GM23338 (cell line): ENCODE measurements around the gene RTEL1. TPM values are rescaled to one million over a fixed set of nuclear protein-coding genes. Genes with fewer than 3 reads are reported as not detected.
"Not testable (repeated sequence)": the region's sequence is repeated elsewhere in the genome, so short reads cannot be mapped to it uniquely, and the experiment has no call there.

Experiments used
- ATAC-seq: fragments of 200-7000 bp; cut with Tn5 transposase; 3 replicates; pipeline ENCODE4 v1.9.1; 2020
- DNase-seq: peaks from one replicate; pipeline ENCODE4 v3.0.0-alpha.2; 2015; ENCODE audit warnings: low spot score
- H2AFZ ChIP-seq: fragments of 200-600 bp; sonication (generic); 2 replicates; pipeline ENCODE4 v1.8.0; 2016; ENCODE audit warnings: antibody characterized with exemption, mild to moderate bottlenecking, moderate library complexity
- H3F3A ChIP-seq: fragments of 200-600 bp; sonication (generic); replicated peaks from 2 replicates; pipeline ENCODE4 v1.8.0; 2017; ENCODE audit warnings: antibody characterized with exemption, mixed run types, low read depth
- H3K27ac ChIP-seq: fragments of 200-600 bp; sonication (generic); 2 replicates; pipeline ENCODE4 v1.6.1; 2016; ENCODE audit warnings: low read depth
- H3K27me3 ChIP-seq: fragments of 200-600 bp; sonication (generic); 2 replicates; pipeline ENCODE4 v1.8.0; 2016; ENCODE audit warnings: mild to moderate bottlenecking, mixed run types, moderate library complexity; ENCODE audit not compliant: insufficient read depth
- H3K36me3 ChIP-seq: fragments of 200-600 bp; sonication (generic); 2 replicates; pipeline ENCODE4 v1.8.0; 2016; ENCODE audit warnings: mild to moderate bottlenecking; ENCODE audit not compliant: insufficient read depth
- H3K4me1 ChIP-seq: fragments of 200-600 bp; sonication (generic); 2 replicates; pipeline ENCODE4 v1.8.0; 2016; ENCODE audit warnings: mild to moderate bottlenecking, moderate library complexity; ENCODE audit not compliant: insufficient read depth
- H3K4me2 ChIP-seq: fragments of 200-600 bp; sonication (generic); 2 replicates; pipeline ENCODE4 v1.7.1; 2017; ENCODE audit warnings: mixed run types
- H3K4me3 ChIP-seq: fragments of 200-600 bp; sonication (generic); 2 replicates; pipeline ENCODE4 v1.6.1; 2016; ENCODE audit warnings: mixed run types
- H3K79me2 ChIP-seq: fragments of 200-600 bp; sonication (generic); replicated peaks from 2 replicates; pipeline ENCODE4 v1.8.0; 2017; ENCODE audit warnings: mild to moderate bottlenecking; ENCODE audit not compliant: insufficient read depth
- H3K9me2 ChIP-seq: fragments of 200-600 bp; sonication (generic); 2 replicates; pipeline ENCODE4 v1.8.0; 2017; ENCODE audit not compliant: insufficient read depth
- H4K20me1 ChIP-seq: fragments of 200-600 bp; sonication (generic); replicated peaks from 2 replicates; pipeline ENCODE4 v1.8.0; 2017; ENCODE audit warnings: mild to moderate bottlenecking; ENCODE audit not compliant: insufficient read depth
- H3K27ac Mint-ChIP-seq: 2 replicates; pipeline ENCODE4 v1.8.0; 2020; ENCODE audit warnings: inconsistent platforms, mild to moderate bottlenecking, moderate library complexity, mixed read lengths
- H3K27me3 Mint-ChIP-seq: 3 replicates; pipeline ENCODE4 v1.8.0; 2022; ENCODE audit warnings: low read depth, mild to moderate bottlenecking, moderate library complexity, mixed read lengths, inconsistent platforms; ENCODE audit not compliant: insufficient read depth, poor library complexity
- H3K36me3 Mint-ChIP-seq: 3 replicates; pipeline ENCODE4 v1.8.0; 2021; ENCODE audit warnings: low read depth, mild to moderate bottlenecking, inconsistent platforms, moderate library complexity, mixed read lengths
- H3K4me1 Mint-ChIP-seq: 3 replicates; pipeline ENCODE4 v1.8.0; 2020; ENCODE audit warnings: mild to moderate bottlenecking, inconsistent platforms, mixed read lengths
- H3K4me3 Mint-ChIP-seq: 3 replicates; pipeline ENCODE4 v1.8.0; 2021; ENCODE audit warnings: moderate library complexity, mild to moderate bottlenecking, inconsistent platforms, mixed read lengths
- H3K9me3 Mint-ChIP-seq: 3 replicates; pipeline ENCODE4 v1.8.0; 2020; ENCODE audit warnings: moderate library complexity, mild to moderate bottlenecking, inconsistent platforms, mixed read lengths
- STAT1 ChIP-seq: IDR thresholded peaks from one replicate; pipeline ENCODE4 v1.6.1; 2016; ENCODE audit warnings: antibody characterized with exemption; ENCODE audit not compliant: unreplicated experiment
- ZNF114 ChIP-seq: fragments of 250-450 bp; sonication (Bioruptor Pico); IDR thresholded peaks from 2 replicates; pipeline ENCODE4 v1.5.0; 2020; ENCODE audit warnings: mild to moderate bottlenecking, moderate library complexity
- polyA plus RNA-seq: library from polyadenylated mRNA; unstranded; fragments of >200 nt; fragmentation: Nextera tagmentation; extraction: Ambion mirVana; gene quantifications from 2 replicates; pipeline ENCODE4 v1.2.1, GENCODE V29; 2016
- total RNA-seq: library from RNA; depleted of rRNA; stranded (reverse); fragments of >200 nt; shearing (Covaris generic); gene quantifications from 2 replicates; pipeline ENCODE4 v1.2.3, GENCODE V29; 2014
- TF ChIP-seq, protein P1 (sequence below), 2 experiments: fragments of 200-600 bp in 1 of 2; sonication (generic) in 1 of 2; conservative IDR thresholded peaks; 2 replicates each; pipeline versions ENCODE4 v1.5.1 to v1.6.1; 2016 to 2017; ENCODE audit warnings: antibody characterized with exemption in 2 of 2, low read depth in 2 of 2, mild to moderate bottlenecking in 2 of 2, moderate library complexity in 1 of 2
- TF ChIP-seq, protein P2 (sequence below): IDR thresholded peaks from one replicate; pipeline ENCODE4 v1.6.1; 2018; ENCODE audit warnings: antibody characterized with exemption; ENCODE audit not compliant: unreplicated experiment
- TF ChIP-seq, protein P3 (sequence below): fragments of 250-450 bp; sonication (Bioruptor Pico); IDR thresholded peaks from 2 replicates; pipeline ENCODE4 v1.5.0; 2020; ENCODE audit warnings: mild to moderate bottlenecking, moderate library complexity
- TF ChIP-seq, protein P4 (sequence below): IDR thresholded peaks from 2 replicates; pipeline ENCODE4 v1.6.1; 2016; ENCODE audit warnings: antibody characterized with exemption

Gene RTEL1
- total and polyA plus RNA-seq, 2 experiments from 2014 or later, result 14.2 to 34.5 TPM

DNA sequence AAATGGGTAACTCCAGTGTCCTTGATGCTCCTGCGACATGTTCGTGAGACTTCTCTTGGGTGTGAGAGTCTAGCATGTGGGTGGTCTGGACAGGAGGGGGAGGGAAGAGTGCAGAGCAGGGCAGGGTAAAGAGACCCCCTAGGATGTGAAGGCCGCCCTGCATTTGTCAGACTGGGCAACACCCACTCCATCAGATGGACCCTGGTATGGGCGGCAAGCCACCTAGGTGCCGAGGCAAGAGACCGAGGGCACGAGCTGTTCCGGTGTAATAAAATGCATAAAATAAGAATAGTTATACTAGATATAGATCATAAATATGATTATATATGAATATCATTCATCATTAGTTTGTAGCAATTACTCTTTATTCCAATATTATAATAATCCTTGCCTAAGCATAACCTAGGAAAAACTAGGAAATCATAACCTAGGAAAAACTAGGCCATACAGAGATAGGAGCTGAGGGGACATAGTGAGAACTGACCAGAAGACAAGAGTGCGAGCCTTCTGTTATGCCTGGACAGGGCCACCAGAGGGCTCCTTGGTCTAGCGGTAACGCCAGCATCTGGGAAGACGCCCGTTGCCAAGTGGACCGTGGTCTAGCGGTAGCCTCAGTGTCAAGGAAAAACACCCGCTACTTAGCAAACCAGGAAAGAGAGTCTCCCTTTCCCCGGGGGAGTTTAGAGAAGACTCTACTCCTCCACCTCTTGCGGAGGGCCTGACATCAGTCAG, 44.1 kb upstream of the RTEL1 start:
- H3K27me3 ChIP-seq, H3K4me2 ChIP-seq, H3K4me3 Mint-ChIP-seq, DNase-seq, H3K4me1 ChIP-seq, H3K4me1 Mint-ChIP-seq, H3K4me3 ChIP-seq, H3K27ac Mint-ChIP-seq, ATAC-seq, H4K20me1 ChIP-seq, H3K9me2 ChIP-seq, H2AFZ ChIP-seq, H3K27me3 Mint-ChIP-seq, H3K36me3 ChIP-seq, H3F3A ChIP-seq: not testable (repeated sequence)
- H3K79me2 ChIP-seq, result peaks cover 16% of the 10 kb centered on the region
- H3K9me3 Mint-ChIP-seq, result peaks cover 16% of the 10 kb centered on the region
- peaks cover 54% of the 10 kb centered on the region for H3K36me3 Mint-ChIP-seq
- TF ChIP-seq, protein P1, sequence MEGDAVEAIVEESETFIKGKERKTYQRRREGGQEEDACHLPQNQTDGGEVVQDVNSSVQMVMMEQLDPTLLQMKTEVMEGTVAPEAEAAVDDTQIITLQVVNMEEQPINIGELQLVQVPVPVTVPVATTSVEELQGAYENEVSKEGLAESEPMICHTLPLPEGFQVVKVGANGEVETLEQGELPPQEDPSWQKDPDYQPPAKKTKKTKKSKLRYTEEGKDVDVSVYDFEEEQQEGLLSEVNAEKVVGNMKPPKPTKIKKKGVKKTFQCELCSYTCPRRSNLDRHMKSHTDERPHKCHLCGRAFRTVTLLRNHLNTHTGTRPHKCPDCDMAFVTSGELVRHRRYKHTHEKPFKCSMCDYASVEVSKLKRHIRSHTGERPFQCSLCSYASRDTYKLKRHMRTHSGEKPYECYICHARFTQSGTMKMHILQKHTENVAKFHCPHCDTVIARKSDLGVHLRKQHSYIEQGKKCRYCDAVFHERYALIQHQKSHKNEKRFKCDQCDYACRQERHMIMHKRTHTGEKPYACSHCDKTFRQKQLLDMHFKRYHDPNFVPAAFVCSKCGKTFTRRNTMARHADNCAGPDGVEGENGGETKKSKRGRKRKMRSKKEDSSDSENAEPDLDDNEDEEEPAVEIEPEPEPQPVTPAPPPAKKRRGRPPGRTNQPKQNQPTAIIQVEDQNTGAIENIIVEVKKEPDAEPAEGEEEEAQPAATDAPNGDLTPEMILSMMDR (conservative IDR thresholded peaks at IDR 0.05; ENCODE audit: low read depth in 2 of 2), result peak; percentile 49
- 0 out of 2 replicates have a peak overlapping the region, but pooled peaks have one; percentile 26 for H3K27ac ChIP-seq

DNA sequence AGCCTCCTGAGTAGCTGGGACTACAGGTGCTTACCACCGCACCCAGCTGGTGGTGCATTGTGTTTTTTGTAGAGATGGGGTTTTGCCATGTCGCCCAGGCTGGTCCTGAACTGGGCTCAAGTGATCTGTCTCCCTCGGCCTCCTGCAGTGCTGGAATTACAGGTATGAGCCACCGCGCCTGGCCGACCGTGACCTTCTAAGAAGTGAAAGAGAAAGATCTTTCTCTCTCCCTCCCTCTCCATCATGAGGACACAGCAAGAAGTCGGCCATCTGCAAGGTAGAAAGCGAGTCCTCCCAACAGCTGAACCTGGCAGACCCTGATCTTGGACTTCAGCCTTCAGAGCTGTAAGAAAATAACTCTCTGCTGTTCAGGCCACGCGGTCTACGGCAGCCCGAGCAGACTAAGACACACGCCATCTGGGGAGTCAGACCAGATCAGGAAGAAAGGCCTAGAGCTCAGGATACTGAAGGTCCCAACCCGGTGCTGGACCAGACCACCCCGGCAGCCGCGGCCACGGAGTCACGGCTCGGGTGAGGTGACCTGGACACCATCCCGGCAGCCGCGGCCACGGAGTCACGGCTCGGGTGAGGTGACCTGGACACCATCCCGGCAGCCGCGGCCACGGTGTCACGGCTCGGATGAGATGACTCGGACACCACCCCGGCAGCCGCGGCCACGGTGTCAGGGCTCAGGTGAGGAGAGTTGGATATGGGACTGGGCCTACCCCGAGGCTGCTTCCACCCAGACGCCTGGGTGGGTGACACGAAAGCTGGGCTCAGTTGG, 40.8 kb upstream of the RTEL1 start:
- Histone ChIP-seq H3K4me1 (no peaks in the 10 kb centered on the region), H3K9me2 (no peaks in the 10 kb centered on the region), H3K27ac (no peak overlapping the region), H4K20me1 (no peaks in the 10 kb centered on the region; the same call in 1 of the 2 replicates), H3F3A (no peaks in the 10 kb centered on the region), H3K36me3 (no peaks in the 10 kb centered on the region; the same call in 1 of the 2 replicates), H3K79me2 (peaks cover 45% of the 10 kb centered on the region), H3K4me2 (no peak overlapping the region), H2AFZ (no peak overlapping the region), H3K27me3 (no peaks in the 10 kb centered on the region), H3K4me3 (no peak overlapping the region)
- H3K27me3 Mint-ChIP-seq, result peaks cover 5% of the 10 kb centered on the region
- H3K36me3 Mint-ChIP-seq, result peaks cover 59% of the 10 kb centered on the region
- H3K4me3 Mint-ChIP-seq, result no peak overlapping the region
- ATAC-seq (no peak), DNase-seq (no peak)
- no peak overlapping the region for H3K27ac Mint-ChIP-seq
- peaks cover 6% of the 10 kb centered on the region for H3K4me1 Mint-ChIP-seq
- peaks cover 16% of the 10 kb centered on the region for H3K9me3 Mint-ChIP-seq
- TF ChIP-seq, protein P2, sequence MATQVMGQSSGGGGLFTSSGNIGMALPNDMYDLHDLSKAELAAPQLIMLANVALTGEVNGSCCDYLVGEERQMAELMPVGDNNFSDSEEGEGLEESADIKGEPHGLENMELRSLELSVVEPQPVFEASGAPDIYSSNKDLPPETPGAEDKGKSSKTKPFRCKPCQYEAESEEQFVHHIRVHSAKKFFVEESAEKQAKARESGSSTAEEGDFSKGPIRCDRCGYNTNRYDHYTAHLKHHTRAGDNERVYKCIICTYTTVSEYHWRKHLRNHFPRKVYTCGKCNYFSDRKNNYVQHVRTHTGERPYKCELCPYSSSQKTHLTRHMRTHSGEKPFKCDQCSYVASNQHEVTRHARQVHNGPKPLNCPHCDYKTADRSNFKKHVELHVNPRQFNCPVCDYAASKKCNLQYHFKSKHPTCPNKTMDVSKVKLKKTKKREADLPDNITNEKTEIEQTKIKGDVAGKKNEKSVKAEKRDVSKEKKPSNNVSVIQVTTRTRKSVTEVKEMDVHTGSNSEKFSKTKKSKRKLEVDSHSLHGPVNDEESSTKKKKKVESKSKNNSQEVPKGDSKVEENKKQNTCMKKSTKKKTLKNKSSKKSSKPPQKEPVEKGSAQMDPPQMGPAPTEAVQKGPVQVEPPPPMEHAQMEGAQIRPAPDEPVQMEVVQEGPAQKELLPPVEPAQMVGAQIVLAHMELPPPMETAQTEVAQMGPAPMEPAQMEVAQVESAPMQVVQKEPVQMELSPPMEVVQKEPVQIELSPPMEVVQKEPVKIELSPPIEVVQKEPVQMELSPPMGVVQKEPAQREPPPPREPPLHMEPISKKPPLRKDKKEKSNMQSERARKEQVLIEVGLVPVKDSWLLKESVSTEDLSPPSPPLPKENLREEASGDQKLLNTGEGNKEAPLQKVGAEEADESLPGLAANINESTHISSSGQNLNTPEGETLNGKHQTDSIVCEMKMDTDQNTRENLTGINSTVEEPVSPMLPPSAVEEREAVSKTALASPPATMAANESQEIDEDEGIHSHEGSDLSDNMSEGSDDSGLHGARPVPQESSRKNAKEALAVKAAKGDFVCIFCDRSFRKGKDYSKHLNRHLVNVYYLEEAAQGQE, result no peak
- TF ChIP-seq, protein P3, sequence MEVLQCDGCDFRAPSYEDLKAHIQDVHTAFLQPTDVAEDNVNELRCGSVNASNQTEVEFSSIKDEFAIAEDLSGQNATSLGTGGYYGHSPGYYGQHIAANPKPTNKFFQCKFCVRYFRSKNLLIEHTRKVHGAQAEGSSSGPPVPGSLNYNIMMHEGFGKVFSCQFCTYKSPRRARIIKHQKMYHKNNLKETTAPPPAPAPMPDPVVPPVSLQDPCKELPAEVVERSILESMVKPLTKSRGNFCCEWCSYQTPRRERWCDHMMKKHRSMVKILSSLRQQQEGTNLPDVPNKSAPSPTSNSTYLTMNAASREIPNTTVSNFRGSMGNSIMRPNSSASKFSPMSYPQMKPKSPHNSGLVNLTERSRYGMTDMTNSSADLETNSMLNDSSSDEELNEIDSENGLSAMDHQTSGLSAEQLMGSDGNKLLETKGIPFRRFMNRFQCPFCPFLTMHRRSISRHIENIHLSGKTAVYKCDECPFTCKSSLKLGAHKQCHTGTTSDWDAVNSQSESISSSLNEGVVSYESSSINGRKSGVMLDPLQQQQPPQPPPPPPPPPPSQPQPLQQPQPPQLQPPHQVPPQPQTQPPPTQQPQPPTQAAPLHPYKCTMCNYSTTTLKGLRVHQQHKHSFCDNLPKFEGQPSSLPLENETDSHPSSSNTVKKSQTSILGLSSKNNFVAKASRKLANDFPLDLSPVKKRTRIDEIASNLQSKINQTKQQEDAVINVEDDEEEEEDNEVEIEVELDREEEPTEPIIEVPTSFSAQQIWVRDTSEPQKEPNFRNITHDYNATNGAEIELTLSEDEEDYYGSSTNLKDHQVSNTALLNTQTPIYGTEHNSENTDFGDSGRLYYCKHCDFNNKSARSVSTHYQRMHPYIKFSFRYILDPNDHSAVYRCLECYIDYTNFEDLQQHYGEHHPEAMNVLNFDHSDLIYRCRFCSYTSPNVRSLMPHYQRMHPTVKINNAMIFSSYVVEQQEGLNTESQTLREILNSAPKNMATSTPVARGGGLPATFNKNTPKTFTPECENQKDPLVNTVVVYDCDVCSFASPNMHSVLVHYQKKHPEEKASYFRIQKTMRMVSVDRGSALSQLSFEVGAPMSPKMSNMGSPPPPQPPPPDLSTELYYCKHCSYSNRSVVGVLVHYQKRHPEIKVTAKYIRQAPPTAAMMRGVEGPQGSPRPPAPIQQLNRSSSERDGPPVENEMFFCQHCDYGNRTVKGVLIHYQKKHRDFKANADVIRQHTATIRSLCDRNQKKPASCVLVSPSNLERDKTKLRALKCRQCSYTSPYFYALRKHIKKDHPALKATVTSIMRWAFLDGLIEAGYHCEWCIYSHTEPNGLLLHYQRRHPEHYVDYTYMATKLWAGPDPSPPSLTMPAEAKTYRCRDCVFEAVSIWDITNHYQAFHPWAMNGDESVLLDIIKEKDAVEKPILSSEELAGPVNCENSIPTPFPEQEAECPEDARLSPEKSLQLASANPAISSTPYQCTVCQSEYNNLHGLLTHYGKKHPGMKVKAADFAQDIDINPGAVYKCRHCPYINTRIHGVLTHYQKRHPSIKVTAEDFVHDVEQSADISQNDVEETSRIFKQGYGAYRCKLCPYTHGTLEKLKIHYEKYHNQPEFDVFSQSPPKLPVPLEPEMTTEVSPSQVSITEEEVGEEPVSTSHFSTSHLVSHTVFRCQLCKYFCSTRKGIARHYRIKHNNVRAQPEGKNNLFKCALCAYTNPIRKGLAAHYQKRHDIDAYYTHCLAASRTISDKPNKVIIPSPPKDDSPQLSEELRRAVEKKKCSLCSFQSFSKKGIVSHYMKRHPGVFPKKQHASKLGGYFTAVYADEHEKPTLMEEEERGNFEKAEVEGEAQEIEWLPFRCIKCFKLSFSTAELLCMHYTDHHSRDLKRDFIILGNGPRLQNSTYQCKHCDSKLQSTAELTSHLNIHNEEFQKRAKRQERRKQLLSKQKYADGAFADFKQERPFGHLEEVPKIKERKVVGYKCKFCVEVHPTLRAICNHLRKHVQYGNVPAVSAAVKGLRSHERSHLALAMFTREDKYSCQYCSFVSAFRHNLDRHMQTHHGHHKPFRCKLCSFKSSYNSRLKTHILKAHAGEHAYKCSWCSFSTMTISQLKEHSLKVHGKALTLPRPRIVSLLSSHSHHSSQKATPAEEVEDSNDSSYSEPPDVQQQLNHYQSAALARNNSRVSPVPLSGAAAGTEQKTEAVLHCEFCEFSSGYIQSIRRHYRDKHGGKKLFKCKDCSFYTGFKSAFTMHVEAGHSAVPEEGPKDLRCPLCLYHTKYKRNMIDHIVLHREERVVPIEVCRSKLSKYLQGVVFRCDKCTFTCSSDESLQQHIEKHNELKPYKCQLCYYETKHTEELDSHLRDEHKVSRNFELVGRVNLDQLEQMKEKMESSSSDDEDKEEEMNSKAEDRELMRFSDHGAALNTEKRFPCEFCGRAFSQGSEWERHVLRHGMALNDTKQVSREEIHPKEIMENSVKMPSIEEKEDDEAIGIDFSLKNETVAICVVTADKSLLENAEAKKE (CRISPR knock-in tag), result no peak
- TF ChIP-seq STAT1 (no peak), ZNF114 (CRISPR knock-in tag) (no peak)
- TF ChIP-seq, protein P4, sequence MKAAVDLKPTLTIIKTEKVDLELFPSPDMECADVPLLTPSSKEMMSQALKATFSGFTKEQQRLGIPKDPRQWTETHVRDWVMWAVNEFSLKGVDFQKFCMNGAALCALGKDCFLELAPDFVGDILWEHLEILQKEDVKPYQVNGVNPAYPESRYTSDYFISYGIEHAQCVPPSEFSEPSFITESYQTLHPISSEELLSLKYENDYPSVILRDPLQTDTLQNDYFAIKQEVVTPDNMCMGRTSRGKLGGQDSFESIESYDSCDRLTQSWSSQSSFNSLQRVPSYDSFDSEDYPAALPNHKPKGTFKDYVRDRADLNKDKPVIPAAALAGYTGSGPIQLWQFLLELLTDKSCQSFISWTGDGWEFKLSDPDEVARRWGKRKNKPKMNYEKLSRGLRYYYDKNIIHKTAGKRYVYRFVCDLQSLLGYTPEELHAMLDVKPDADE, result no peak
